ENCODE results near the gene PARP16.

- no peak for TF ChIP-seq CTCF (IDR thresholded peaks at IDR 0.05; ENCODE audit: low read depth, low read length)
- no peak for TF ChIP-seq EZH2phosphoT487 (IDR thresholded peaks at IDR 0.05; ENCODE audit: low read depth)
These were observed 41.1 kb upstream of the PARP16 start for GRCh38 chr15:65327651-65328393.
